Measurements from ENCODE around the gene TSC1.

DNA sequence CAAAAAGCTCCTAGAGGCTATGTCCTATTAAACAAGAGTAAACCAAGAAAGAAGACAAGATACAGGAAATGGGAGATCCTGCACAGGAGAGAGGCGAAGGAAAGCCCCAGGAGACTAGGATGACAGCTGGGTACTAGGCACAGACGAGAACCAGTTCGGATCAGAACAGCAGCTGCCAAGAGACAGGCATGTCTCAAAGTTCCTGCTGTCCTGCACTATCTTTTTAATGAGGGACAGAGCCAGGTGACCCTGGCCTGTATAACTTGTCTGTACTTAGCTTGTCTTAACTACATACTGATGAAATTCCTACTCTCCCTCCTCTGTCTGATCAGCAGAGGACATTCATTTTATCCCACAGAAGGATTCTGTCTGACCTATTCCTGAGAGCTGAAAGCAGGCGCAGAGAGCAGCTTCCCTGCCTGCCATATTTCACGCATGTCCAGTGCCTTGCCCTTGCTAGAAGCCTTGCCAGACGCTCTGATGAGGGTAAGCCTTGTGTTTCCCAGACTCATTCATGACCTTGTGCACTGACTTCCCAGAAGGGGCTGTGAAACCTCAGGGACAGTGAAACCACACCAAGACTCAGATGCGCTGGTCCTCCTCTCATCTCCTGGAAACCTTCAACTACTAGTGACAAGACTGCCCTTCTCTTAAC is 24.7 kb downstream of the TSC1 start:
- TF ChIP-seq CTCF (IDR thresholded peaks at IDR 0.05; ENCODE audit: borderline replicate concordance, extremely low read depth, low read length, poor library complexity, severe bottlenecking) = no peak
- TF ChIP-seq EZH2 (IDR thresholded peaks at IDR 0.05; ENCODE audit: borderline replicate concordance, low read depth, low read length, severe bottlenecking) = no peak

All from DND-41 (cell line).